Epithelial cell of proximal tubule (primary cell): ENCODE data around the gene HYDIN. TPM values are rescaled to one million over a fixed set of nuclear protein-coding genes. Genes with fewer than 3 reads are reported as not detected.
A peak's percentile ranks its signal among the peaks of the same experiment; 100 is the strongest.

Experiments used
- DNase-seq: peaks from one replicate; pipeline ENCODE4 v3.0.0-alpha.2; 2011; ENCODE audit warnings: low read depth
- H3K4me3 ChIP-seq: 2 replicates; pipeline ENCODE4 v1.5.1; 2011; ENCODE audit warnings: low read depth, mild to moderate bottlenecking, low read length
- total RNA-seq: library from RNA; depleted of rRNA; stranded (reverse); fragments of >200 nt; gene quantifications from 2 replicates; pipeline ENCODE4 v1.2.3, GENCODE V29; 2015
- TF ChIP-seq, protein P1 (sequence below): conservative IDR thresholded peaks from 2 replicates; pipeline ENCODE4 v1.5.1; 2012; ENCODE audit warnings: low read depth, mild to moderate bottlenecking, low read length

HYDIN gene
- total RNA-seq, 1 donor from 2014 or later: 1.5 TPM

DNA sequence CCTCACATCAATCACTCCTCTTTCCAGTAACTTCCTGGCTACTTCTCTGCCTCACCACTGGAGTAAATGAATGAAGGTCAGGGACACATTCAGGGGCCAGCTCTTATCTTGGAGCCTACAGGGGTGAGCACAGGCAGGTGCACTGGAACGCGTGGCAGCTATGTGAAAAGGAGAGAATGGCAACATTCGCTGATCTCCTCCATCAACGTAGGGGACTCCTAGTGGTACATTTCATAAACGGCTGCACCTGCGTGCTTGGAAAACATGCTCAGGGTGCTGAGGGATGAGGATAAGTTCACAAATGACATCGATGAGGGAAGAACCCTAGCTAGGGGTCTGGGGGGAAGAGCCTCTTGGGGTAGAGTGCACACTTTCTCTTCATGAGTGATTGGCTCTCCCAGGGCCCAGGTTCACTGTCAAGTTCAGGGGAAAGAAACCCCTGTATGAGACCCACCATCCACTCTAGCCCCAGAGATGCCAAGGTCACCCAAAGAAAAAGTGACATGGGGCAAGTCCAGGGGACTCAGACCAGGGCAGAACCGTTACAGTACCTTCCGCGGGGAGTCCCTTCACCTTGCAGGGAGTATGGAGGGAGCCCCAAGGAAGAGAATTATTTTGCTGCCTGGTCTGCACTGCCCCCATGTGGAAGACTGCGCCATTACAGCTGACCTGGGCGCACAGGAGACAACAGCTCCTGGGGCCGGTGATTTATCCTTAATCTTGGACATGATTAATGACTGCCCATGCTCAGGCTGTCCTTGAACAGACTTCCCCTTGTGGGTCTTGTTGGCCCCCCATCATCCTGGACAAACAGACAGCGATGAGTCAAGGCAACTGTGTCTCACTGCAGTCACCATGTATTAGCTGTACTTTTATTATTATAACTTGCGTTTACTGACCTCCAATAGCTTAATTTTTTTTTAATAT, 459.6 kb downstream of the HYDIN start:
- TF ChIP-seq, protein P1, sequence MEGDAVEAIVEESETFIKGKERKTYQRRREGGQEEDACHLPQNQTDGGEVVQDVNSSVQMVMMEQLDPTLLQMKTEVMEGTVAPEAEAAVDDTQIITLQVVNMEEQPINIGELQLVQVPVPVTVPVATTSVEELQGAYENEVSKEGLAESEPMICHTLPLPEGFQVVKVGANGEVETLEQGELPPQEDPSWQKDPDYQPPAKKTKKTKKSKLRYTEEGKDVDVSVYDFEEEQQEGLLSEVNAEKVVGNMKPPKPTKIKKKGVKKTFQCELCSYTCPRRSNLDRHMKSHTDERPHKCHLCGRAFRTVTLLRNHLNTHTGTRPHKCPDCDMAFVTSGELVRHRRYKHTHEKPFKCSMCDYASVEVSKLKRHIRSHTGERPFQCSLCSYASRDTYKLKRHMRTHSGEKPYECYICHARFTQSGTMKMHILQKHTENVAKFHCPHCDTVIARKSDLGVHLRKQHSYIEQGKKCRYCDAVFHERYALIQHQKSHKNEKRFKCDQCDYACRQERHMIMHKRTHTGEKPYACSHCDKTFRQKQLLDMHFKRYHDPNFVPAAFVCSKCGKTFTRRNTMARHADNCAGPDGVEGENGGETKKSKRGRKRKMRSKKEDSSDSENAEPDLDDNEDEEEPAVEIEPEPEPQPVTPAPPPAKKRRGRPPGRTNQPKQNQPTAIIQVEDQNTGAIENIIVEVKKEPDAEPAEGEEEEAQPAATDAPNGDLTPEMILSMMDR: peak; percentile 95
- H3K4me3 ChIP-seq: no peak overlapping the region
- no peak for DNase-seq

DNA sequence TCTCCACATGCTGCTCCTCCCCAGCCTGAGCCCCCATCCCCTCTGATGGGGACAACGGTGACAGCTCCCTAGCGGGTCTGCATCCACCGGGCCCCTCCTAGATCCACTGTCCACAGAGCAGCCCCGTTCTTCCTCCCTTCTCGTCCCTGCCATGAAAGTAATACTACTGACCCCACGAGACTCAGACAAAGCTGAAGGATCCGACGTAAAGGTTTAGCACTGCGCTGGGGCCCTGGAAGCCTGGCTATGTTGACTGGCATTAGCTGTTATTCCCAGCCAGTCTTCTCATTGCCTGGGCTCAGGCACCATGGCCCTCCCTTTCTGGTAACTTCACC, 460.3 kb downstream of the HYDIN start:
- no peak overlapping the region for H3K4me3 ChIP-seq
- TF ChIP-seq, protein P1: no peak
- DNase-seq: no peak

GRCh38 chr16:70769761-70770160, 460.8 kb downstream of the HYDIN start:
- TF ChIP-seq, protein P1: no peak

GRCh38 chr16:70769131-70769530, 461.4 kb downstream of the HYDIN start:
- no peak overlapping the region for H3K4me3 ChIP-seq
- no peak for DNase-seq
- TF ChIP-seq, protein P1: no peak

More at GRCh38 chr16:70769761-70770160, 460.8 kb downstream of the HYDIN start:
- DNase-seq: no peak
- H3K4me3 ChIP-seq: no peak overlapping the region

- TF ChIP-seq, protein P1: no peak
- no peak for DNase-seq
- no peak overlapping the region for H3K4me3 ChIP-seq
Observed at GRCh38 chr16:70768203-70768580, 462.3 kb downstream of the HYDIN start.

DNA sequence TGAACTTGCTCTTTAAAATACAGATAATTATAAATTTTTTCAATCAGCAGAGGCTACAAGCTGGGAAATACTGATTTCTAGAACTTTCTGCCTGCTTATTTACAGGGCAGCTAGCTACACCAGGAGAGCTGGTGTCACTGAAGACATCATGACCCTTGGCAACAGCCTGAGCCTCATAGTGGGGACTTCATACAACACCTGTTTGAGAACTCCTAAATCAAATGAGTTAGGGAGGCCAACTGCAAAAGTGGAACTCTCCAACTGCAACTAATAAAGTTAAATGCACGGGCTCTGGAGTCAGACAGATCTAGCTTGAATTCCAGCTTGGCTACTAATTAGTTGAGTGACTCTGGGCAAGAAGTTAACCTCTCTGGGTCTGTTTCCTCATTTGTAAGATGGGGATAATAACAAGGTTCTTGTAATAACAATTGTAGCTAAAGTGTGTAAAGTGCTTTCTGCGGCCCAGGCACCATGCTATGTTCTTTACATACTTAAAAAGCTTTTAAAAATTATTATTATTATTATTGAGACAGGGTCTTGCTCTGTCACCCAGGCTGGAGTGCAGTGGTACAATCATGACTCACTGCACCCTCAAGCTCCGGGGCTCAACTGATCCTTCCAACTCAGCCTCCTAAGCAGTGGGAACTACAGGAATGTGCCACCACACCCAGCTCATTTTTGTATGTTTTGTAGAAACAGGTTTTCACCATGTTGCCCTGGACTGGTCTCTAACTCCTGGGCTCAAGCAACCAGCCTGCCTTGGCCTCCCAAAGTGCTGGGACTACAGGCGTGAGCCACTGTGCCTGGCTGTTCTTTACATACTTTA, 462.9 kb downstream of the HYDIN start:
- no peak for DNase-seq
- H3K4me3 ChIP-seq: no peak overlapping the region
- TF ChIP-seq, protein P1: no peak
